ENCODE data around the gene MAB21L4.

MAB21L4 gene

DNA sequence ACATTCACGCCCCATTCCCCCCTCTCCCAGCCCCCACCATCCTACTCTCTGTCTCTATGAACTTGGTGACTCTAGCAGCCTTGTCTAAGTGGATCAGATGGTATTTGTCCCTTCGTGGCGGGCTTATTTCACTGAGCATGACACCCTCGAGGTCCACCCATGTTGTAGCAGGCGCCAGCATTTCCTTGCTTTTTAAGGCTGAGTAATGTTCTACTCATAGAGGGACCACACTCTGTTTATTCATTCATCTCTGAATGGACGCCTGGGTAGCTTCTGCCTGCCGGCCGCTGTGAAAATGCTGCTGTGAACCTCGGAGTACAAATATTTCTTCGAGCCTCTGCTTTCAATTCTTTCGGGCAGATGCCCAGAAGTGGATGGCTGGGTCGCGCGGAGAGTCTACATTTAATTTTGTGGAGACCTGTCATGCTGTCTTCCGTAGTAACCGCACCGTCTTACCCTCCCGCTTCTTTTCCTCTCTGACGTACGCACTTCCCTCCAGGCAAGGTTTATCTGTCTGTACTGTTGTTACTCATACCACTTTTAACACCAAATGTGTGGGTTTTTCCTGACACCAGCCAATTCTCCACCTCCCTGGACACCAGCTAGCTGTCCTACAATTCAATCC, 15.8 kb upstream of the MAB21L4 start:
- no peak for DNase-seq

GRCh38 chr2:240909216-240909974, 13.4 kb upstream of the MAB21L4 start:
- DNase-seq: no peak

- DNase-seq: no peak
These were observed 11.1 kb upstream of the MAB21L4 start for GRCh38 chr2:240906911-240907590.

DNA sequence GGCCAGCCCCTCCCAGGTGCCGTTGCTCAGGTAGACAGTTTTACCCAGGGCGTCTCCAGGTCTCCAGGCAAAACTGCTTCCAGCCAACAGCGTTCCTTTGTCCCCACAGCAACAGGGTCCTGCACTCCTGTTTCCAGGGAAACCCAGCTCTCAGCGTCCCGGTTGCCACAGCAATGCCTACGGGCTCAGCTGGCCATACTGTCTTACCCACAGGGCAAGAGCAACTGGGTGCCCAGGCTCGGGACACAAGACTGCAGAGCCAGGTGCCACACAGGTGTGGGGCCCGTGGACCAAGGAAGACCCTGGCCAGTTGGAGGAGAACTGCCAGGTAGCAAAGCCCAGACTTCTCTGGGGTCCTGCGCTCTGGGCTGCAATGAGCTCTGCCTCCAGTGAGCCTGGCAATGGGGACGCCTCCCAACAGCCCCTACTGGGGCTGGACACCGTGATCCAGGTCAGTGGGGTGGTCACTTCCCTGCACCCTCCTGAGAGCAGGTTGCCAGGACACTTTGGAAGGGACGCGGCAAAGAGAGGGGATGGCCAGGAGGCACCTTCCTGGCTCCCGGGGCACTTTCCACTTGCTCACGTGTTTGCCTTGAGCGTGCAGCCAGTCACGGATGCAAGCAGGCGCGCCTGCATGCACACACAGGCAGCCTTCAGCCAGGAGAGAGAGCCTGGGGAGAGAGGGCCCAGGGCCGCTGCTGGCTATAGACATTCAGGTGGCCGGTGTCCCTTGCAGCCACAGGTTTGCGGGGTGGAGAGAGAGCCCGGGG, 10.4 kb upstream of the MAB21L4 start, which contains the start of gene CROCC2:
Gene CROCC2 (plus strand): TSS at position 196 of the 770 bp plus-strand sequence. CDS start 178 bp downstream, at position 374.
- DNase-seq: peak; percentile 87

DNA sequence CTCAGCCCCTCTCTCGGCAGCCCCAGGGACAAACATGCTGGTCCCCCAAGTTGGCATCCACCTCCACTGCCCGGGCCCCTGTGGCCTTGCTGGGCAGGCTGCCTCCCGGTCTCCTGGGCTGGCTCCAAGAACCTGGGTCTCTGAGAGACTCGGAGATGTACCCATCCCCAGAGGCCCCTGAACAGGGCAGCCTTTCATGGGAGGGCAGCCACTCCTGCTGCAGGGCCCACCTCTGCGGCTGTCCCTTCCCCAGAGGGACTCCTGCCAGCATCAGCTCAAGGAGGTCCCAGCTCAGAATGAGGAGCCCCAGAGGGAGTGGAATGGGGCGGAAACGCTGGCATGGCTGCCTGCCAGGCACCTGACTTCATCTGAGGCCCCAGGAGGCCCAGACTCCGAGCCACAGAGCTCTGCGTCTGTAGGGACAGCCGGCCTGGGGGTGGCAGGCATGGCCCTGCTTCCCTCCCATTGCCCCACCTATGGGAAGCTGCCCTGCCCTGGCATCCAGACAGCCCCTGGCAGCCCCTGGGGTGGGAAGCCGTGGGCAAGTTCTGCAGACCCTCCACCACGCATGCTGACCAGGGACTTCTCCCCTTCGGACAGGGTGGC, 9.3 kb upstream of the MAB21L4 start:
- peak; percentile 79 for DNase-seq

DNA sequence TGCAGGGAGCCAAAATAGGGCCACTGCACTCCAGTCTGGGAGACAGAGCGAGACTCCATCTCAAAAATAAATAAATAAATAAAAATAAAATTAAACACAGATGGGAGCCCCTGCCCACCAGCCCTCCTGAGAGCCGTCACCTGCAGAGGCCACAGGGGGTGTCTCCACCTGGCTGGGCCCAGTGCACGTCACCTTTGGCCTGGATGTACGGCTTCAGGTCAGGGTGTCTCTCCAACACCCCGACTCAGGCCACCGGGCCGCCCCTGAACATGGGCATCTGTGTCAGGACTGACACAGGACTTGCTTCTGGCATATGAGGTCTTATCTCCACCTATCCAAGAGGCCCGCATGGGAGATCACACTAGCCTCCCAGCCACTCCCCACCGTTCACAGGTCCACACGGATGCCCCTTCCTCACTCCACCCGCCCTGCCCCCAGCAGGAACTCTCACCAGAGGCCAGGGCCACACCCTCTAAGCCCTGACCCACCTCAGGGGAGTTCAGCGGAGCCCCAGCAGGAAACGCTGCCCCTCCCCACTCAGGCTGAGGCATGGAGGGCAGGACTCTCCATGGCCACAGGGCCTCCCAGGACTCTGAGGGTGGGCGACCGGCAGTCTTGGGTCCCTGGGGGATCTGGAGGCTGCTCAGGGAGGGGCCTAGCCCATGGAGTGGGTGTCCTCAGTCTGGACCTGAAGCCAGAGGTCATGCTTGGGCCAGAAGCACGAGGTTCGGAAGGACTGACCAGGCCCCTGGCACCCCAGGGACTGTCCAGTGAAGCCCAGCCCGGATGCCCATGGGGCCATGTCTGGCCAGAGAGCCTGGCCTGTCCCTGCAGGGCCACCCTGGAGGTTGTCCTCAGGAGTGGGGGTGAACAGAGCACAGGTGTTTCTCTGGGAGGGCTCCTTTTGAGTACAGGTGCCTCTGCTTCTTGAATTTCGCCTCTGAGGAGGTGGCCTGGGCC, 8.5 kb upstream of the MAB21L4 start:
- DNase-seq: no peak

DNA sequence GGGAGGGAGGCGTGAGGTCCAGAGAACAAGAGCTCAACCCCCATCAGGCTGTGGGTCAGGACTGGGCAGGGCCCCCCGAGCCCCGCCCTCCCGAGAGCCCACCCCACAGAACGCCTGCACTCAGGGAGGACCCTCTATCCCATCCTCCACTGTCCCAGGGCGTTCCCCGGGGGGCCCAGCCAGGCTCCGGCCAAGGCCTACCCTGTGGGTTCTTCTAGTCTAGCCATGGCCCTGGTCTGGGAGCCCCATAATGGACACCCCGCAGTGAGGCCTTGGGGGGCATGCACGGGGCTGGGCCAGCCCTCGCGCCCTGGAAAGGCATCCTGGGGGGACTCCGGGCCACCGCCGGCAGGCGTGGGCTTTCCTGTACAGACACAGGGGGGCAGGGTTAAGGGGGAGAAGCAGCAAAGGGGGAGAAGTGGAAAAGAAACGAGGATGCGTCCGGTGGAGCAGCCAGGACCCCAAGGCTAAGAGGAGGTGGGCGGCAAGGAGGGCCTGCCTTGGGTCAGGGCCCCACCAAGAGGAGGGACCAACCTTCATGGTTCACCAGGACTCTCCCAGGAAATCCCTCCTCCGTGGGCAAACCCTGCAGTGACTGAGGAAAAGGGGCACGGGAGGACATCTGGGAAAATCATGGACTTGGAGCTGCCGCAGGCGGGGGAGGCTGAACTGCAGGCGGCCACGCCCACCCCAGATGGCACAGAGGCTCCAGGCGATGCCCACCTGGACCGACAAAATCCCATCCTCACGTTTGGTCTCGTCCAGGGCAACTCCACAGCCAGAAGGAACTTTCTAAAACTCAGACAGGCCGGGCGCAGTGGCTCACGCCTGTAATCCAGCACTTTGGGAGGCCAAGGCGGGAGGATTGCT, 7.5 kb upstream of the MAB21L4 start:
- DNase-seq: no peak

DNA sequence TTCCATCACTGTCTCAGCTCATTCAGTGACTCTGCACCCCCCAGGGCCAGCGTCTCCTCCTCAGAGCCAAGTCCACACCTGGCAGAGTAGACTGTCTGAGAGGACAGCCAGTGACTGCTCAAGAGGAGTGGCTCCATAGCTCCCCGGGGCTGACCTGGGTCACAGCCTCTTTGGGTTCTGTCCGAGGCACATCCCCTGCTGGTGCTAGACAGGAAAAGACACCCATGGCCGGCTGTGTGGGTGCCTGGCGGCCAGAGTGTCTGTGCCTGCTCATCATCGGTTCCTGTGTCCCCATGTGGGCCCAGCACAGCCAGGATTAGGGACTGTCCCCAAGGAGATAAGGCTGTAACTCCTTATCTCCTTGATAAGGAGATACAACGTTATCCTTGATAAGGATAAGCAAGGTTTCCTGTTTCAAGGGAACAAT, 6.7 kb upstream of the MAB21L4 start:
- no peak for DNase-seq

DNA sequence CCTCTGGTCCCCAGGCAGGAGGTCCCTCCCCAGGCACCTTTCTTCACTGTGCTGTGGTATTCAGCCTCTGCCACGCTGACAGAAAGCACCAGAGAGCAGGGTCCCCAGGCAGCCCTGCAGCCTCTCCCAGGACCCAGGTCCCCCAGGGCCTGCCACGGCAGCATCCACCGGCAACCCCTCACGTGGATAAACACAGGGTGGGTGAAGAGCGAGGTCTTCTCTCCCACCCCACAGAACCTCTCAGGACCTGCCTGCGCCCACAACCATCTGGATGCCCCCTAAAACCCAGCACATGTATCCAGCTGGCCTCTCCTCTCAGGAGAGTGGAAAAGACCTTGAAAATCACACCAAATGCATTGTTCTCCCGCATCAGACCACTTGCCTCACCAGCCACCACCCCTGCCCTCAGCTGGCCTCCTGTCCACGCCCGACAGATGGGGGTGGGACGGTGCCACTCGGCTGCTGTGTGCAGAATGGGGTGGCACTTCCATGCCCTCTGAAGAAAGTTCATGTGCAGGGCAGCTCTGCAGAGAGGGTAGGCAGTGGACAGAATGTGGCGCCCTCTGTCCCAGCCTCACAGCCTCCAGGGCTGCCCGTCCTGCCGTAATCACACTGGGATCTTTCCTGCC, 6.1 kb upstream of the MAB21L4 start:
- DNase-seq: no peak

DNA sequence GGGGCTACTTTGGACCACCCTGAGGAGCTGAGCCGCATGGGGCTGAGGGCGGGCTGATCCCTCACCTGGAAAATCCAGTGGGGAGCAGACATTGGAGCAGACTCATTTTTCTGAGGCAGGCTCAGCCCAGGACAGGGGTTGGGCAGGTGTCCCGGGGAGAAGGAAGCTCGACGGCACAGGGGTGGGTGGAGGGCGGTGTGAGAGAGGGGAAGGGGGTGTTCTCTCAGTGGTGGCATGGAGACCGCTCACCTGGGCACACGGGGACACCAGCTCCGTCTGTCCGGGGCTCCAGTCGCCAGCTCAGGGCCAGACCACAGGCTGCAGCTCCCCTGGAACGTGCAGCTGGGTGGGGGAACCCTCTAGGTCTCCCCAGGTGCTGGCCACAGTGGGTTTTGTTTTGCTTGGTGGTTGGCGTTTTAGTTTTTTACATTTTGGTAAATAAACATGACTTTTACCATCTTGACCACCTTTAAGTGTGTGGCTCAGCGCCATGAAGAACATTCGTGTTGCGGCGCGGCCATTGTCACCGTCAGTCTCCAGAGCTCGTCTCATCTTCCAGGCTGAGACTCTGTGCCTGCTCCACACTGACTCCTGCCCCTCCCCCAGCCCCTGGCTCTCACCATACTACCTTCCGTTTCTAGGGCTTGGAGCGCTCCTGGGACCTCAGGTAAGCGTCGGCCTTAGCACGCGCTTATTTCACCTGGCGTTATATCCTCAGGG, 4.3 kb upstream of the MAB21L4 start:
- no peak for DNase-seq

GRCh38 chr2:240899468-240899865, 3.5 kb upstream of the MAB21L4 start:
- DNase-seq: no peak

- DNase-seq: no peak
These were observed 2.9 kb upstream of the MAB21L4 start for GRCh38 chr2:240898731-240899467.

- DNase-seq: no peak
These were observed 2.3 kb upstream of the MAB21L4 start for GRCh38 chr2:240898108-240898730.

DNA sequence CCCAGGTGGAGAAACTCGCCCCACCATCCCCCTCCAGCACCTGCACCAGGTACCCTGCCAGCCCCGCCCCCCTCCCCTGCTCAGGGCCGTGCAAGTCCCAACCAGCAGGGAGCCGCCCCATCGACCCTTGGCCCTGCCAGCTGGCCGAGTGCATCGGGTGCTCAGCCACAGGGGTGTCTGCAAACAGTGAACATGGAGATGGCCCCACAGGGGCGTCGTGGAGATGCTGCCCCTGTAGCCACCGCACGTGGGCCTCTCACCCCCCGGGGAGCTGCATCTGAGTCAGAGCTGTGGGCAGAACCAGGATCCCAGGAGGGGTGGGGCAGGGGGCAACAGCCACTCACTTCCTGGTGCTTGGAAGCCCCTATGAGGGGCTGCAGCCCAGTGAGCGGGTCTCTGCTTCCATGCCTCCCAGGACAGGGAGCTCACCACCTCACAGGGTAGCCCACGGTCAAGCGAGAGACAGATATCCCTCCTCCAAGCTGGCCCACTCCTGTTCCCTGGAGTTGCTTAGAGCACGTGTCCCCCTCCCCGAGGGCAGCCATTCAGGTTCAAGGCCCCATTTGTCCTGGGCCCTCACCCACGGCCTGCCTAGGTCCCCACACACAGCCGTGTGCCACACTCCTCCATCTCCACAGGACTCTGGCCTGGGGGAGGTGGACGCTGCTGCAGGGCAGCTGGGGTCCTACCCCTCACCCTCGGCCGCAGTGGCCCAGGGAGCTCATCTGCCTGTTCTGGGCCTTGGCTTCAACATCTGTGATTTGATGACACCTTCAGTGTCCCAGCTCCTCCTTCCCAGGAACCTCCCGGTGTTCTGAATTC, 1.1 kb upstream of the MAB21L4 start:
- DNase-seq: peak; percentile 84

- DNase-seq: no peak
These were observed 438 bp upstream of the MAB21L4 start for GRCh38 chr2:240896394-240896793.

GRCh38 chr2:240894836-240895558, 959 bp downstream of the MAB21L4 start:
- no peak for DNase-seq
